Naive thymus-derived CD4-positive, alpha-beta T cell (primary cell): ENCODE data around the gene CSTPP1. TPM values are rescaled to one million over a fixed set of nuclear protein-coding genes. Genes with fewer than 3 reads are reported as not detected.

Source experiments
- ATAC-seq: fragments of 150-1000 bp; cut with Tn5 transposase; 2 replicates; pipeline ENCODE4 v1.10.0; 2021; ENCODE audit warnings: mild to moderate bottlenecking, moderate library complexity
- CTCF ChIA-PET: fragments of 350-600 bp; sonication (Branson Sonifier 250); formaldehyde crosslinking; loops from one replicate; lab custom pipeline; 2021; ENCODE audit warnings: antibody characterized with exemption; lab: Charles Lee
- POLR2A ChIA-PET: fragments of 350-600 bp; sonication (Branson Sonifier 250); formaldehyde crosslinking; loops from one replicate; lab custom pipeline; 2021; ENCODE audit warnings: antibody characterized with exemption, inconsistent platforms; lab: Charles Lee
- DNase-seq, 9 donors: peaks; one replicate each; pipeline versions ENCODE4 v3.0.0 to v3.0.0-alpha.2; 2020 to 2022; ENCODE audit warnings: mixed read lengths in 1 of 9
- H3K27ac ChIP-seq: one replicate; pipeline ENCODE4 v1.7.0; 2013; ENCODE audit warnings: mild to moderate bottlenecking, low read depth, low read length, moderate library complexity
- H3K27me3 ChIP-seq, 2 donors: one replicate each; pipeline ENCODE4 v1.7.0; 2013; ENCODE audit warnings: low read length in 2 of 2, mild to moderate bottlenecking in 2 of 2, moderate library complexity in 2 of 2; ENCODE audit not compliant: control insufficient read depth in 2 of 2, insufficient read depth in 2 of 2
- H3K36me3 ChIP-seq, 3 experiments: 1 replicate in 2 of 3; 2 replicates in 1 of 3; pipeline ENCODE4 v1.7.0; 2013; ENCODE audit warnings: low read length in 3 of 3, mild to moderate bottlenecking in 3 of 3, moderate library complexity in 1 of 3; ENCODE audit not compliant: insufficient read depth in 3 of 3, control insufficient read depth in 2 of 3
- H3K4me1 ChIP-seq, 2 donors: one replicate each; pipeline ENCODE4 v1.7.0; 2013; ENCODE audit warnings: low read length in 2 of 2, mild to moderate bottlenecking in 2 of 2, moderate library complexity in 1 of 2; ENCODE audit not compliant: control insufficient read depth in 2 of 2, insufficient read depth in 2 of 2
- H3K4me3 ChIP-seq: 2 replicates; pipeline ENCODE4 v1.7.0; 2013; ENCODE audit warnings: mild to moderate bottlenecking, low read length
- H3K9me3 ChIP-seq, 3 experiments: 1 replicate in 2 of 3; 2 replicates in 1 of 3; pipeline ENCODE4 v1.7.0; 2013; ENCODE audit warnings: low read length in 3 of 3; ENCODE audit not compliant: control insufficient read depth in 2 of 3
- H3K27ac Mint-ChIP-seq, 9 donors: one replicate each; pipeline ENCODE4 v1.8.0; 2020 to 2022; ENCODE audit warnings: mixed read lengths in 9 of 9, mild to moderate bottlenecking in 8 of 9, moderate library complexity in 5 of 9, inconsistent platforms in 2 of 9
- H3K27me3 Mint-ChIP-seq, 5 donors: one replicate each; pipeline ENCODE4 v1.8.0; 2021 to 2022; ENCODE audit warnings: mixed read lengths in 5 of 5, mild to moderate bottlenecking in 1 of 5
- H3K36me3 Mint-ChIP-seq, 5 donors: one replicate each; pipeline ENCODE4 v1.8.0; 2020 to 2022; ENCODE audit warnings: mixed read lengths in 5 of 5, mild to moderate bottlenecking in 3 of 5, inconsistent platforms in 1 of 5
- H3K4me1 Mint-ChIP-seq, 7 donors: one replicate each; pipeline ENCODE4 v1.8.0; 2020 to 2022; ENCODE audit warnings: mixed read lengths in 7 of 7, mild to moderate bottlenecking in 3 of 7, inconsistent platforms in 1 of 7
- H3K4me3 Mint-ChIP-seq, 10 donors: one replicate each; pipeline ENCODE4 v1.8.0; 2020 to 2022; ENCODE audit warnings: mild to moderate bottlenecking in 10 of 10, mixed read lengths in 10 of 10, moderate library complexity in 6 of 10, inconsistent platforms in 2 of 10
- H3K9me3 Mint-ChIP-seq, 11 donors: one replicate each; pipeline ENCODE4 v1.8.0; 2020 to 2022; ENCODE audit warnings: mixed read lengths in 11 of 11, mild to moderate bottlenecking in 4 of 11, inconsistent platforms in 1 of 11, moderate library complexity in 1 of 11
- intact Hi-C, 2 donors: fragments of 100-400 bp; cut with micrococcal nuclease; formaldehyde crosslinking; loops; one replicate each; pipeline ENCODE4 v1.15.1; 2023
- polyA plus RNA-seq, 2 donors: library from polyadenylated mRNA; unstranded; fragments of 300-500 nt; fragmentation: Illumina TruSeq; gene quantifications; one replicate each; pipeline ENCODE4 v1.2.3, GENCODE V29; 2021
- total RNA-seq, 6 experiments: library from RNA in 5 of 6; stranded (reverse) in 5 of 6; gene quantifications; 1 replicate in 5 of 6; 2 replicates in 1 of 6; pipeline ENCODE4 v1.2.3 and lab custom pipeline; 2021 to 2026

The CSTPP1 gene
- total and polyA plus RNA-seq, 7 experiments from 2014 or later, result 9.3 to 18.6 (median 16.1) TPM

GRCh38 chr11:46969379-46969778 lies 32.8 kb downstream of the CSTPP1 start:
- no peaks in the 10 kb centered on the region for H3K36me3 ChIP-seq
- Mint-ChIP-seq H3K4me1 (peaks cover 0 to 3% (median 0%) of the 10 kb centered on the region in 7 donors), H3K27me3 (no peaks in the 10 kb centered on the region), H3K9me3 (no peaks in the 10 kb centered on the region), H3K27ac (no peak overlapping the region), H3K4me3 (no peak overlapping the region), H3K36me3 (peaks cover 0 to 17% (median 4%) of the 10 kb centered on the region in 5 donors)
- H3K9me3 ChIP-seq, result no peaks in the 10 kb centered on the region
- no peaks in the 10 kb centered on the region for H3K4me1 ChIP-seq
- intact Hi-C loops, result no loop called here
- no peak overlapping the region for H3K4me3 ChIP-seq
- no peaks in the 10 kb centered on the region for H3K27me3 ChIP-seq
- no peak for DNase-seq
- POLR2A ChIA-PET, result no interaction called here
- H3K27ac ChIP-seq, result no peak overlapping the region
- CTCF ChIA-PET, result no interaction called here
- no peak for ATAC-seq

DNA sequence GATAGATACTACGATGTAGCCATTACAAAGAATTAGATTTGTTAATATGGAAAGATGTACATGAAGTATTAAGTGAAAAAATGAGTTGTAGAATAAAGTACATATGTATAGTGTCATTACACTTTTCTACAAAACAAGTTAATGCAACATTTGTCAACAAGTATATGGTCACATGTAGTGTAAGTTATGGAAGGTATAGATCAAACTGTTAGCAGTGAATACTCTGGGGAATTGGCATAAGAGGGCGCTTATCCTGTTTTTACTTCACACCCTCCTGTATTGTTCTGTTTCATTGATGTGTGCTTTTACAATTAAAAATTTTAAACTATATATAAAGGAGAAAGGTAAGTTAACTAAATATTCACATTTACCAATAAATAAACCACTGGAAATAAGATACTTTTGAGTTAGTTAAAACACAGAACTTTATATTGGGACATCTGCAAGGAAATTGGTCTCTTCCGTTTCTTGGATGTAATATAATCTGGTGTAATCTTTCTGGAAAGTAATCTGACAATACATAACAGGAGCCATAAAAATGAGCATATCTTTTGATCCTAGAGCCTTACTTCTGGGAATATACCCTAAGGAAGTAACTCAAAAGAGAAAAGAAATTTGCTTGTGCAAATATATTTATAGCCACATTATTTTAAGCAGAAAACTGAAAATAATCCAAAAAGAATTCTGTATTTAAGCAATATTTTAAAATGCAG lies 34.5 kb downstream of the CSTPP1 start:
- H3K4me1 ChIP-seq, result no peaks in the 10 kb centered on the region
- ChIA-PET CTCF (no interaction called here), POLR2A (no interaction called here)
- Mint-ChIP-seq H3K4me1 (no peaks in the 10 kb centered on the region), H3K4me3 (no peak overlapping the region), H3K9me3 (no peaks in the 10 kb centered on the region), H3K27me3 (no peaks in the 10 kb centered on the region), H3K36me3 (peaks cover 0 to 7% (median 2%) of the 10 kb centered on the region in 5 donors), H3K27ac (no peak overlapping the region)
- no peaks in the 10 kb centered on the region for H3K9me3 ChIP-seq
- intact Hi-C loops, result no loop called here
- ATAC-seq, result no peak
- DNase-seq, result no peak
- no peak overlapping the region for H3K4me3 ChIP-seq
- H3K36me3 ChIP-seq, result no peaks in the 10 kb centered on the region
- H3K27me3 ChIP-seq, result no peaks in the 10 kb centered on the region
- H3K27ac ChIP-seq, result no peak overlapping the region

- intact Hi-C loops, result no loop called here
- ATAC-seq, result peak; percentile 58
- DNase-seq, result no peak
- Mint-ChIP-seq H3K4me3 (no peak overlapping the region), H3K4me1 (no peaks in the 10 kb centered on the region), H3K27ac (no peak overlapping the region), H3K36me3 (peaks cover 0 to 5% (median 0%) of the 10 kb centered on the region in 5 donors), H3K27me3 (no peaks in the 10 kb centered on the region), H3K9me3 (no peaks in the 10 kb centered on the region)
- ChIA-PET CTCF (no interaction called here), POLR2A (no interaction called here)
- Histone ChIP-seq H3K27me3 (no peaks in the 10 kb centered on the region), H3K27ac (no peak overlapping the region), H3K4me3 (no peak overlapping the region), H3K4me1 (no peaks in the 10 kb centered on the region), H3K36me3 (no peaks in the 10 kb centered on the region), H3K9me3 (no peaks in the 10 kb centered on the region)
Observed at GRCh38 chr11:46972343-46972742, 35.8 kb downstream of the CSTPP1 start.

- no peaks in the 10 kb centered on the region for H3K4me1 ChIP-seq
- intact Hi-C loops, result no loop called here
- ChIA-PET CTCF (no interaction called here), POLR2A (no interaction called here)
- Mint-ChIP-seq H3K4me1 (no peaks in the 10 kb centered on the region), H3K36me3 (peaks cover 0 to 5% (median 0%) of the 10 kb centered on the region in 5 donors), H3K27me3 (no peaks in the 10 kb centered on the region), H3K27ac (no peak overlapping the region), H3K9me3 (no peaks in the 10 kb centered on the region), H3K4me3 (no peak overlapping the region)
- H3K9me3 ChIP-seq, result no peaks in the 10 kb centered on the region
- no peak overlapping the region for H3K4me3 ChIP-seq
- H3K27me3 ChIP-seq, result no peaks in the 10 kb centered on the region
- no peak overlapping the region for H3K27ac ChIP-seq
- no peak for ATAC-seq
- H3K36me3 ChIP-seq, result no peaks in the 10 kb centered on the region
- DNase-seq, result no peak
Observed at GRCh38 chr11:46972821-46973220, 36.3 kb downstream of the CSTPP1 start.

GRCh38 chr11:46976182-46976854 lies 39.8 kb downstream of the CSTPP1 start:
- ChIA-PET CTCF (interaction anchor here (0.9 to 1.0 kb wide), 2 partner anchors 9 to 177 kb away, joined by 3 read pairs; no protein-coding TSS in a partner anchor), POLR2A (no interaction called here)
- no peak overlapping the region for H3K27ac ChIP-seq
- ATAC-seq (no peak), DNase-seq (no peak)
- no peaks in the 10 kb centered on the region for H3K27me3 ChIP-seq
- H3K9me3 ChIP-seq, result no peaks in the 10 kb centered on the region
- no peaks in the 10 kb centered on the region for H3K36me3 ChIP-seq
- H3K27me3 Mint-ChIP-seq, result no peaks in the 10 kb centered on the region
- peaks cover 0 to 10% (median 3%) of the 10 kb centered on the region in 7 donors for H3K4me1 Mint-ChIP-seq
- H3K36me3 Mint-ChIP-seq, result peaks cover 0 to 8% (median 0%) of the 10 kb centered on the region in 5 donors
- no peak overlapping the region for H3K4me3 Mint-ChIP-seq
- H3K9me3 Mint-ChIP-seq, result no peaks in the 10 kb centered on the region
- intact Hi-C loops, result no loop called here
- H3K4me3 ChIP-seq, result no peak overlapping the region
- no peak overlapping the region for H3K27ac Mint-ChIP-seq
- H3K4me1 ChIP-seq, result no peaks in the 10 kb centered on the region

DNA sequence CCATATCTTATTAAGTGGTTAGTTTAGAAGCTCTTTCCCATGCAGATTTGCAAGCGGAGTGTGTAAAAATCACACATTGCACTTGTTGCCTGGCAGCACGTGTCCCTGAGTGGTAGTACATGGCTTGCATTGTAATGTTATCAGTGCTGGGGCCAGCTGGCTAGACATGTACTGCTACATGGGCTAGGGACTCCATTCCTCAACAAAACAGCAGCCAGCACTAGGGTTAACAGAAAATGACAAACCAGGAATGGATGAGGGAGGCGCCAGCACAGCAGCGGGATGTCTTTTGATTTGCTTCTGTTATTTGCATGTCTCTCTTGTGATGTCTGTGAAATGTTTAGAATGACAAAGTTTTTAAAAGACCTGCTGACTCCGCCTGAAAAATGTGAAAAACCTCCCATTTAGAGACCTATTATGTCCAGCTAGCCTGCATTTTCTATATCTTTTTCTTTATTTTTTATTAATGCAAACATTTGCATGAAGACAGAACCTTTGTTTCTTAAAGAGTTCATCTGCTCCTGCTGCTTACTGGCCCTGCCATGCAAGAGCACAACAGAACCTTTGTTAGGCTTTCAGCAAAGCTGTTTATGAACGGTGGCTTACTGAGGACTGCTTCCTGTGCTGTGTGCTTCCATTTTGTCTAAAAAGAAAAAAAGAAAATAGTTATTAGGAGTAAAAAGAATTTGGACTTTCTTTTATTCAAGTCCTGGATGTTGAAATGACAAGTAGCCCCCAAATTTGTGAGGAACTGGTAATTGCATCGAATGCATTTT lies 40.7 kb downstream of the CSTPP1 start:
- H3K27ac Mint-ChIP-seq, result no peak overlapping the region

More for the DNA sequence above, 40.7 kb downstream of the CSTPP1 start:
- Mint-ChIP-seq H3K9me3 (no peaks in the 10 kb centered on the region), H3K4me3 (no peak overlapping the region), H3K4me1 (peaks cover 0 to 10% (median 4%) of the 10 kb centered on the region in 7 donors), H3K36me3 (peaks cover 0 to 8% (median 0%) of the 10 kb centered on the region in 5 donors), H3K27me3 (no peaks in the 10 kb centered on the region)
- Histone ChIP-seq H3K9me3 (no peaks in the 10 kb centered on the region), H3K4me3 (no peak overlapping the region), H3K27me3 (no peaks in the 10 kb centered on the region), H3K4me1 (no peaks in the 10 kb centered on the region), H3K36me3 (no peaks in the 10 kb centered on the region), H3K27ac (no peak overlapping the region)
- DNase-seq (no peak), ATAC-seq (no peak)
- CTCF ChIA-PET, result no interaction called here
- POLR2A ChIA-PET, result no interaction called here
- intact Hi-C loops, result no loop called here
